Activated naive CD8-positive, alpha-beta T cell treated with anti-CD3 and anti-CD28 coated beads, Interleukin-2, amount 50 U/mL, for 16 hours (primary cell): ENCODE measurements around the gene RNF40.
"Not testable (repeated sequence)": the region's sequence is repeated elsewhere in the genome, so short reads cannot be mapped to it uniquely, and the experiment has no call there.

Experiments used
- DNase-seq: peaks from one replicate; pipeline ENCODE4 v3.0.0-alpha.2; 2020; ENCODE audit warnings: low read depth, low spot score

RNF40 gene

DNA sequence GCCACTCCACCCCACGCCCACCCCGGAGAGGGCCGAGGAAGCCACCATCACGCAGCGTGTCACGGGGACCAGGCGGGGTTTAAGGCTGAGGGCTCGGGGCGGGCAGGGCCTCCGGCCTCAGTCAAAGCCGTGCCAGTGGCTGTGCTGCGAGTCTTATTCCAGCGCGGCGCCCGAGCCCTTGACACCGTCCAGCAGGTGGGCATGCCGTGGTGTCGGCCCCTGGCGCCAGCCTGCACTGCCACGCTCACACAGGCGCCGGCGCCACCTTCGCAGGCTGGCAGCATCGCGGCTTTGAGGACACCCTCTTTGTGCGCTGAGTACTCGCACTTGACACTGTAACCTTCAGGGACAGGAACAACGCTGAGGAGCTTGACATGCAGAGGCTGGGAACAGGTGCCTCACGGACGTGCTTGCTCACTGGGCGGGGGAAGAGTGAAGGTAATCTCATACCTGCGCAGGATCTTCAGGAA lies 58.9 kb downstream of the RNF40 start:
- no peak for DNase-seq

- DNase-seq: not testable (repeated sequence)
Observed at GRCh38 chr16:30821441-30821840, 59.3 kb downstream of the RNF40 start.

DNA sequence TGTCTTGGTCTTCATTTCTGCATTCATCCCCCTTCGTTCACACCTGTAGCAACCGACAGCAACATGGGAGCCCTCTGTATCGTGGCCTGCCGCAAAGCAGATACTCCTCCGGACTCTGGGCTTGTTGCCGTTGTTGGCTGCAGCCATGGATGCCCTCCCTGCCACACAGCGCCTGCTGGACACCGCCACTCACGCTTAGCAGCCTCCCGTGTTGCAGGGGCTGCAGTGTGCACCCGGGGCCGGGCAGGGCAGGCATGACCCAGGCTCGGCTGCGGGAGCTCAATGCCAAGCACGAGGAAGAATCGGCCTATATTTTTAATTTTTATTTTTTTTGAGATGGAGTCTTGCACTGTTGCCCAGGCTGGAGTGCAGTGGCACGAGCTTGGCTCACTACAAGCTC lies 59.8 kb downstream of the RNF40 start:
- DNase-seq: no peak
